HL-60 (cell line): Measurements from ENCODE around the gene TSC22D3.

Experiments used
- GABPA ChIP-seq: IDR thresholded peaks from 2 replicates; pipeline ENCODE4 v1.6.1; 2012; ENCODE audit warnings: low read depth
- POLR2AphosphoS5 ChIP-seq: IDR thresholded peaks from 2 replicates; pipeline ENCODE4 v1.6.1; 2012; ENCODE audit warnings: low read depth
- SPI1 ChIP-seq: IDR thresholded peaks from 2 replicates; pipeline ENCODE4 v1.6.1; 2012; ENCODE audit warnings: low read depth, mild to moderate bottlenecking, borderline replicate concordance
- TF ChIP-seq, protein P1 (sequence below): IDR thresholded peaks from one replicate; pipeline ENCODE4 v1.5.1; 2011; ENCODE audit warnings: low read length, control low read depth, inconsistent platforms; ENCODE audit not compliant: insufficient read depth
- TF ChIP-seq, protein P2 (sequence below): IDR thresholded peaks from 2 replicates; pipeline ENCODE4 v1.6.1; 2012; ENCODE audit warnings: low read depth; ENCODE audit not compliant: insufficient replicate concordance

DNA sequence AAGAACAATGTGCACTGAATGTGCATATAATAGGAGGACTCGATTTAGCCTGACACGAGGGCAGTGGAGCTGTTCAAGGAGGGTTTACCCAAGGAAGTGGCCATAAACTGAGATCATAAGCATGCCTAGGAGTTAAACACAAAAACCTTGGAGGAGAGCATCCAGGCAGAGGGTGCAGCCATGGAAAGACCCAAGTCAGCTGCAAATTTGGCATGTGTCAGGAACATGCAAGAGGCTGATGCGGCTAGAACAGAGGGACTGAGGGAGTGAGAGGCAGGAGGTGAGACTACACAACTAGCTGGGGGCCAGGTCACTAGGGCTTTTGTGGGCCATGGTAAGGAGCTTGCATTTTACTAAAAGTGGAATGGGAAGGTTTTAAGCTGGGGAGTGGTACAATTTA, 91.7 kb downstream of the TSC22D3 start:
- TF ChIP-seq, protein P1, sequence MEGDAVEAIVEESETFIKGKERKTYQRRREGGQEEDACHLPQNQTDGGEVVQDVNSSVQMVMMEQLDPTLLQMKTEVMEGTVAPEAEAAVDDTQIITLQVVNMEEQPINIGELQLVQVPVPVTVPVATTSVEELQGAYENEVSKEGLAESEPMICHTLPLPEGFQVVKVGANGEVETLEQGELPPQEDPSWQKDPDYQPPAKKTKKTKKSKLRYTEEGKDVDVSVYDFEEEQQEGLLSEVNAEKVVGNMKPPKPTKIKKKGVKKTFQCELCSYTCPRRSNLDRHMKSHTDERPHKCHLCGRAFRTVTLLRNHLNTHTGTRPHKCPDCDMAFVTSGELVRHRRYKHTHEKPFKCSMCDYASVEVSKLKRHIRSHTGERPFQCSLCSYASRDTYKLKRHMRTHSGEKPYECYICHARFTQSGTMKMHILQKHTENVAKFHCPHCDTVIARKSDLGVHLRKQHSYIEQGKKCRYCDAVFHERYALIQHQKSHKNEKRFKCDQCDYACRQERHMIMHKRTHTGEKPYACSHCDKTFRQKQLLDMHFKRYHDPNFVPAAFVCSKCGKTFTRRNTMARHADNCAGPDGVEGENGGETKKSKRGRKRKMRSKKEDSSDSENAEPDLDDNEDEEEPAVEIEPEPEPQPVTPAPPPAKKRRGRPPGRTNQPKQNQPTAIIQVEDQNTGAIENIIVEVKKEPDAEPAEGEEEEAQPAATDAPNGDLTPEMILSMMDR: no peak
- TF ChIP-seq GABPA (no peak), POLR2AphosphoS5 (no peak), SPI1 (no peak)
- TF ChIP-seq, protein P2, sequence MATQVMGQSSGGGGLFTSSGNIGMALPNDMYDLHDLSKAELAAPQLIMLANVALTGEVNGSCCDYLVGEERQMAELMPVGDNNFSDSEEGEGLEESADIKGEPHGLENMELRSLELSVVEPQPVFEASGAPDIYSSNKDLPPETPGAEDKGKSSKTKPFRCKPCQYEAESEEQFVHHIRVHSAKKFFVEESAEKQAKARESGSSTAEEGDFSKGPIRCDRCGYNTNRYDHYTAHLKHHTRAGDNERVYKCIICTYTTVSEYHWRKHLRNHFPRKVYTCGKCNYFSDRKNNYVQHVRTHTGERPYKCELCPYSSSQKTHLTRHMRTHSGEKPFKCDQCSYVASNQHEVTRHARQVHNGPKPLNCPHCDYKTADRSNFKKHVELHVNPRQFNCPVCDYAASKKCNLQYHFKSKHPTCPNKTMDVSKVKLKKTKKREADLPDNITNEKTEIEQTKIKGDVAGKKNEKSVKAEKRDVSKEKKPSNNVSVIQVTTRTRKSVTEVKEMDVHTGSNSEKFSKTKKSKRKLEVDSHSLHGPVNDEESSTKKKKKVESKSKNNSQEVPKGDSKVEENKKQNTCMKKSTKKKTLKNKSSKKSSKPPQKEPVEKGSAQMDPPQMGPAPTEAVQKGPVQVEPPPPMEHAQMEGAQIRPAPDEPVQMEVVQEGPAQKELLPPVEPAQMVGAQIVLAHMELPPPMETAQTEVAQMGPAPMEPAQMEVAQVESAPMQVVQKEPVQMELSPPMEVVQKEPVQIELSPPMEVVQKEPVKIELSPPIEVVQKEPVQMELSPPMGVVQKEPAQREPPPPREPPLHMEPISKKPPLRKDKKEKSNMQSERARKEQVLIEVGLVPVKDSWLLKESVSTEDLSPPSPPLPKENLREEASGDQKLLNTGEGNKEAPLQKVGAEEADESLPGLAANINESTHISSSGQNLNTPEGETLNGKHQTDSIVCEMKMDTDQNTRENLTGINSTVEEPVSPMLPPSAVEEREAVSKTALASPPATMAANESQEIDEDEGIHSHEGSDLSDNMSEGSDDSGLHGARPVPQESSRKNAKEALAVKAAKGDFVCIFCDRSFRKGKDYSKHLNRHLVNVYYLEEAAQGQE: no peak
